ENCODE results near the gene GRK5.

The GRK5 gene

DNA sequence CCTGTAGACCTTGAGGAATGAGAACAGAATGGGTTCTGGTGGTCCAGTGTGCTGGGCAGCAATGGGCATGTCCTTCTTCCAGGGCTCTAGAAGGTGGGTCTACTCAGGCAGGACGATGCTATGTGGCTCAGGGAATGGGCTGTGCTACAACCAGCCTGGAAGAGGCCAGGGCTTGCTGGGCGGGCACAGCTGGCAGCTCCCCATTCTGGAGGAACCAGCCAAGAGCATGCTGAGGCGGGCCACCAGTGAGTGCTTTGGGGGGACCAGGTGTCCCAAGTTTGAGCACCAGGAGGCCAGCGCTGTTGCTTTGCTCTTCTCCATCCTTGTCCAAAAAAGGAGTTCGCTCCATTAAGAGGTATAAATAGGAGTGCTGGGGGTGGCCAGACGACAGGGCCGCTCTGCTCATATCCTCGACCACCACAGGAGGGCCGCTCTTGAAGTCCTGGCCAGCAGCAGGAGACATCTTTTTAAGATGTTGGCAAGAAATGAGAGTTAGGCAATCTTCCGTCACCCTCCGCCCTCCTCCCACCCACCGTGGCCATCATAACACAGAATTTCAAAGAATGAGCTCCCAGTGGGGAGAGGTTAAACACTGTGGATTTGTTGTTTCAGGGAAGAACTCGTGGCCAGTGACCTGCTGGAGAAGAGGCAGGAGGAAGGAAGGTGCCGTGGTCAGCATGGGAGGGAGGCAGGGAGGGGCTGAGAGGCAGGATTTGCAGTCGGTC lies 141.3 kb downstream of the GRK5 start:
- no peak overlapping the region for H2BK15ac ChIP-seq (ENCODE audit: low read depth, poor library complexity, severe bottlenecking)
- no peaks in the 10 kb centered on the region for H3K27me3 ChIP-seq (ENCODE audit: control insufficient read depth in 1 of 2, insufficient read depth in 1 of 2, low read length in 2 of 2)
- H3K36me3 ChIP-seq (ENCODE audit: control insufficient read depth in 1 of 2, insufficient read depth in 2 of 2, low read depth in 1 of 2, low read length in 2 of 2): peaks cover 6 to 7% of the 10 kb centered on the region in 2 experiments
- H3K18ac ChIP-seq (ENCODE audit: low read depth in 1 of 2, low read length in 2 of 2): no peak overlapping the region
- H3K27ac ChIP-seq (ENCODE audit: low read length, poor library complexity, severe bottlenecking): no peak overlapping the region
- H2AFZ ChIP-seq (ENCODE audit: low read depth, low read length): no peak overlapping the region
- H3K4me1 ChIP-seq (ENCODE audit: control insufficient read depth, insufficient read depth, low read depth, low read length): peaks cover 24% of the 10 kb centered on the region
- H3K9ac ChIP-seq (ENCODE audit: low read length): peak overlapping the region; percentile 6
- peaks cover 12% of the 10 kb centered on the region for H3K9me3 ChIP-seq (ENCODE audit: control insufficient read depth, low read length)
- H4K8ac ChIP-seq (ENCODE audit: low read length): no peak overlapping the region
- peak overlapping the region; percentile 12 for H2AK5ac ChIP-seq (ENCODE audit: low read length, severe bottlenecking)
- H3K23ac ChIP-seq (ENCODE audit: low read length in 2 of 2): no peak overlapping the region
- no peak overlapping the region for H2BK12ac ChIP-seq (ENCODE audit: low read length in 2 of 2)
- peaks cover 1% of the 10 kb centered on the region for H3K79me1 ChIP-seq (replicated peaks; ENCODE audit: low read length, poor library complexity, severe bottlenecking)
- H3K4me3 ChIP-seq (ENCODE audit: insufficient read depth in 1 of 2, low read depth in 1 of 2, low read length in 2 of 2): no peak overlapping the region
- H3K4me2 ChIP-seq (ENCODE audit: low read length, poor library complexity, severe bottlenecking): no peak overlapping the region
- no peak overlapping the region for H4K91ac ChIP-seq (ENCODE audit: low read length)
- H2BK5ac ChIP-seq (ENCODE audit: low read depth, low read length, poor library complexity, severe bottlenecking): no peak overlapping the region
- WGBS: 80% methylated on average over 12 of the region's 15 CpGs
- H3K4ac ChIP-seq (ENCODE audit: low read depth in 1 of 2, low read length in 2 of 2): no peak overlapping the region
- DNase-seq: no peak
- H3K14ac ChIP-seq (ENCODE audit: low read length in 2 of 2): peak overlapping the region in 1 of 2 experiments; percentile 6
- no peak overlapping the region for H2BK120ac ChIP-seq (ENCODE audit: low read depth, low read length)

DNA sequence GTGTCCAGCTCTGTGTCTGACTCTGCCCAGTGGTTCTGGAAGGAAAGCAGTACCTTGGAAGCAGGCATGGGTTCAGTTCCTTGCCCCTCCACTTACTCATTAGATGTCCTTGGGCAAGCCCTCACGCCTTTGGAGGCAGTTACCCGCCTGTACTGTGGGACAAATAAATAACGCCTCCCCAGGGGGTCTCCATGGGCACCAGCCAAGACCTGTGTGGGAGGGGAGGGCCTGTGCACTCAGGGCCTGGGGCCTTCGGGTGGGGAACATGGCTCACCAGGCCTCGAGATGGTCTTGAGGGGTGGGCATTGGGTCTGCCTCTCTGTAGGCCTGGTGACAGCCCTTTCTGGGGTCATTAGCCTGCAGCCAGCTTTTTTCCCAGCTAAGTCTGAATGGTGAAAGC lies 142.0 kb downstream of the GRK5 start:
- no peak overlapping the region for H2AK5ac ChIP-seq (ENCODE audit: low read length, severe bottlenecking)
- H2AFZ ChIP-seq (ENCODE audit: low read depth, low read length): no peak overlapping the region
- H3K4me2 ChIP-seq (ENCODE audit: low read length, poor library complexity, severe bottlenecking): no peak overlapping the region
- no peak overlapping the region for H3K14ac ChIP-seq (ENCODE audit: low read length in 2 of 2)
- 94% methylated on average over 5 of the region's 5 CpGs for WGBS
- H2BK12ac ChIP-seq (ENCODE audit: low read length in 2 of 2): no peak overlapping the region
- H3K9ac ChIP-seq (ENCODE audit: low read length): peak overlapping the region; percentile 6
- no peak overlapping the region for H3K27ac ChIP-seq (ENCODE audit: low read length, poor library complexity, severe bottlenecking)
- H3K4ac ChIP-seq (ENCODE audit: low read depth in 1 of 2, low read length in 2 of 2): no peak overlapping the region
- no peak overlapping the region for H2BK15ac ChIP-seq (ENCODE audit: low read depth, poor library complexity, severe bottlenecking)
- no peak overlapping the region for H4K8ac ChIP-seq (ENCODE audit: low read length)
- H3K36me3 ChIP-seq (ENCODE audit: control insufficient read depth in 1 of 2, insufficient read depth in 2 of 2, low read depth in 1 of 2, low read length in 2 of 2): peaks cover 6 to 7% of the 10 kb centered on the region in 2 experiments
- H3K9me3 ChIP-seq (ENCODE audit: control insufficient read depth, low read length): peaks cover 12% of the 10 kb centered on the region
- H3K18ac ChIP-seq (ENCODE audit: low read depth in 1 of 2, low read length in 2 of 2): no peak overlapping the region
- H2BK120ac ChIP-seq (ENCODE audit: low read depth, low read length): no peak overlapping the region
- H2BK5ac ChIP-seq (ENCODE audit: low read depth, low read length, poor library complexity, severe bottlenecking): no peak overlapping the region
- H3K27me3 ChIP-seq (ENCODE audit: control insufficient read depth in 1 of 2, insufficient read depth in 1 of 2, low read length in 2 of 2): no peaks in the 10 kb centered on the region
- peaks cover 24% of the 10 kb centered on the region for H3K4me1 ChIP-seq (ENCODE audit: control insufficient read depth, insufficient read depth, low read depth, low read length)
- no peak overlapping the region for H3K4me3 ChIP-seq (ENCODE audit: insufficient read depth in 1 of 2, low read depth in 1 of 2, low read length in 2 of 2)
- no peak for DNase-seq
- H3K23ac ChIP-seq (ENCODE audit: low read length in 2 of 2): no peak overlapping the region
- no peak overlapping the region for H4K91ac ChIP-seq (ENCODE audit: low read length)
- peaks cover 1% of the 10 kb centered on the region for H3K79me1 ChIP-seq (replicated peaks; ENCODE audit: low read length, poor library complexity, severe bottlenecking)

DNA sequence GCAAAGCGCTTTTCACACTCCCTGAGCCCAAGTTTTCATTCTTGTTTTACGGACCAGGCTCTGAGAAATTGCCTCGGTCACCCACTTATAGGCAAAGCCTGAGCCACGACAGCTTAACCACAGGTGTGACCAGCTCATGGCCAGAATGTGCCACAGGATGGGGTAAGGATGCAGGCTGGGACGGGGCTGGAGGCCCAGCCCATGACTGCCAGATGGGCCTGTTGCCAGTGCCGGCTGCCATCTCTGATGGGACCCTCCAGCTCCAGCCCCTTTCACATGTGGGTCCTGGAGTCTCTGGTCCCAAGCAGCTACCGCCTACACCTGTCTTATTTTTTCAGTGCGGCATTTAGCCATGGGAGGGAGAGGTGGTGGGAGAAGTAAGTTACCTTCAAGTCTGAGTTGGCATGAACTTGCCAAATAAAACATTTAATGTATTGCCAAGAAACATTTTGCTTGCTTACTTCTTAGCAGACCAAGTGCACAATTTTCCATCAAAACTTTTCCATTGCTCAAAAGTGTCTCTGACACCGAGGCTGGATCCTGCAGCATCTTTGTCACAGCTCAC lies 142.6 kb downstream of the GRK5 start:
- no peak overlapping the region for H2AFZ ChIP-seq (ENCODE audit: low read depth, low read length)
- peaks cover 6 to 7% of the 10 kb centered on the region in 2 experiments for H3K36me3 ChIP-seq (ENCODE audit: control insufficient read depth in 1 of 2, insufficient read depth in 2 of 2, low read depth in 1 of 2, low read length in 2 of 2)
- H2BK12ac ChIP-seq (ENCODE audit: low read length in 2 of 2): no peak overlapping the region
- no peak overlapping the region for H3K27ac ChIP-seq (ENCODE audit: low read length, poor library complexity, severe bottlenecking)
- DNase-seq: no peak
- H3K18ac ChIP-seq (ENCODE audit: low read depth in 1 of 2, low read length in 2 of 2): no peak overlapping the region
- no peak overlapping the region for H3K4me3 ChIP-seq (ENCODE audit: insufficient read depth in 1 of 2, low read depth in 1 of 2, low read length in 2 of 2)
- WGBS: 96% methylated on average over 7 of the region's 9 CpGs
- peaks cover 24% of the 10 kb centered on the region for H3K4me1 ChIP-seq (ENCODE audit: control insufficient read depth, insufficient read depth, low read depth, low read length)
- H3K27me3 ChIP-seq (ENCODE audit: control insufficient read depth in 1 of 2, insufficient read depth in 1 of 2, low read length in 2 of 2): no peaks in the 10 kb centered on the region
- H2BK120ac ChIP-seq (ENCODE audit: low read depth, low read length): no peak overlapping the region
- no peak overlapping the region for H3K14ac ChIP-seq (ENCODE audit: low read length in 2 of 2)
- H3K23ac ChIP-seq (ENCODE audit: low read length in 2 of 2): no peak overlapping the region
- no peak overlapping the region for H2BK15ac ChIP-seq (ENCODE audit: low read depth, poor library complexity, severe bottlenecking)
- H3K4me2 ChIP-seq (ENCODE audit: low read length, poor library complexity, severe bottlenecking): no peak overlapping the region
- no peak overlapping the region for H4K8ac ChIP-seq (ENCODE audit: low read length)
- H4K91ac ChIP-seq (ENCODE audit: low read length): no peak overlapping the region
- no peak overlapping the region for H3K9ac ChIP-seq (ENCODE audit: low read length)
- no peak overlapping the region for H2BK5ac ChIP-seq (ENCODE audit: low read depth, low read length, poor library complexity, severe bottlenecking)
- no peak overlapping the region for H3K4ac ChIP-seq (ENCODE audit: low read depth in 1 of 2, low read length in 2 of 2)
- peaks cover 1% of the 10 kb centered on the region for H3K79me1 ChIP-seq (replicated peaks; ENCODE audit: low read length, poor library complexity, severe bottlenecking)
- no peak overlapping the region for H2AK5ac ChIP-seq (ENCODE audit: low read length, severe bottlenecking)
- H3K9me3 ChIP-seq (ENCODE audit: control insufficient read depth, low read length): peaks cover 12% of the 10 kb centered on the region

DNA sequence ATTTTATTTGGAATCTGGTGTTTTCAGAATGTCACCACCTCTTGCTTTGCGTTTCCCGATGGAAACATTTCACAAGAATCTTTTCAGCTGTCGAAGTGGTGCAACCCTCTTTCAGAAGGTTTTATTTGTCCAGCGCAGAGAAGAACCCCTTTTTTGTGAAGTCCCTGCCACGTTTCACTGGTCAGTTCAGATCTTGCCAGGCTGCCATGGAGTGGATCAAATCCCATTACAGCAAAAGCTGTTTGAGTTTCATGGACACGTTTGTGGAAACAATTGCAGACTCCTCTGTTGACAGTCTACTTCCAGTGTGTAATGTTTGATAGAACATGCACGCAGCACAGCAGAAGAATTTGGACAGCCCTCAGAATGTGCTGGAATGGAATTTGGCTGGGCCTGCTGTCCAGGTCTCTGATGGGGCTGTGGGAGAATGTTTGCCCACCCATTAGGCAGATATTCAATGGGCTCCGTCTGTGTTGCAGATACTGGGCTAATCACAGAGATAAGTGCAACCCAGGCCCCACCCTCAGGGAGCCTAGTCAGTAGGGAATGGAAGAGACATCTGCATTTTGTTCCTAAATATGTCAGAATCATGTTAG lies 143.2 kb downstream of the GRK5 start:
- no peak overlapping the region for H4K91ac ChIP-seq (ENCODE audit: low read length)
- no peak overlapping the region for H2BK15ac ChIP-seq (ENCODE audit: low read depth, poor library complexity, severe bottlenecking)
- 95% methylated on average over 8 of the region's 8 CpGs for WGBS
- no peak overlapping the region for H3K14ac ChIP-seq (ENCODE audit: low read length in 2 of 2)
- H3K27me3 ChIP-seq (ENCODE audit: control insufficient read depth in 1 of 2, insufficient read depth in 1 of 2, low read length in 2 of 2): no peaks in the 10 kb centered on the region
- no peak overlapping the region for H3K4me3 ChIP-seq (ENCODE audit: insufficient read depth in 1 of 2, low read depth in 1 of 2, low read length in 2 of 2)
- H2AK5ac ChIP-seq (ENCODE audit: low read length, severe bottlenecking): no peak overlapping the region
- no peak overlapping the region for H2BK5ac ChIP-seq (ENCODE audit: low read depth, low read length, poor library complexity, severe bottlenecking)
- H2AFZ ChIP-seq (ENCODE audit: low read depth, low read length): no peak overlapping the region
- H3K9ac ChIP-seq (ENCODE audit: low read length): peak overlapping the region; percentile 10
- peaks cover 1% of the 10 kb centered on the region for H3K79me1 ChIP-seq (replicated peaks; ENCODE audit: low read length, poor library complexity, severe bottlenecking)
- no peak overlapping the region for H2BK120ac ChIP-seq (ENCODE audit: low read depth, low read length)
- no peak overlapping the region for H3K18ac ChIP-seq (ENCODE audit: low read depth in 1 of 2, low read length in 2 of 2)
- H3K4me1 ChIP-seq (ENCODE audit: control insufficient read depth, insufficient read depth, low read depth, low read length): peaks cover 24% of the 10 kb centered on the region
- H2BK12ac ChIP-seq (ENCODE audit: low read length in 2 of 2): no peak overlapping the region
- no peak overlapping the region for H3K4me2 ChIP-seq (ENCODE audit: low read length, poor library complexity, severe bottlenecking)
- no peak overlapping the region for H3K23ac ChIP-seq (ENCODE audit: low read length in 2 of 2)
- peaks cover 6 to 7% of the 10 kb centered on the region in 2 experiments for H3K36me3 ChIP-seq (ENCODE audit: control insufficient read depth in 1 of 2, insufficient read depth in 2 of 2, low read depth in 1 of 2, low read length in 2 of 2)
- H4K8ac ChIP-seq (ENCODE audit: low read length): no peak overlapping the region
- no peak overlapping the region for H3K27ac ChIP-seq (ENCODE audit: low read length, poor library complexity, severe bottlenecking)
- H3K9me3 ChIP-seq (ENCODE audit: control insufficient read depth, low read length): peaks cover 12% of the 10 kb centered on the region
- no peak overlapping the region for H3K4ac ChIP-seq (ENCODE audit: low read depth in 1 of 2, low read length in 2 of 2)
- no peak for DNase-seq

Measured in mesenchymal stem cell (in vitro differentiated cells and primary cell).